Naive thymus-derived CD4-positive, alpha-beta T cell (primary cell): ENCODE results near the gene CACNB3. TPM values are rescaled to one million over a fixed set of nuclear protein-coding genes. Genes with fewer than 3 reads are reported as not detected.
"Not testable (repeated sequence)": the region's sequence is repeated elsewhere in the genome, so short reads cannot be mapped to it uniquely, and the experiment has no call there.

Source experiments
- ATAC-seq: fragments of 150-1000 bp; cut with Tn5 transposase; 2 replicates; pipeline ENCODE4 v1.10.0; 2021; ENCODE audit warnings: mild to moderate bottlenecking, moderate library complexity
- CTCF ChIA-PET: fragments of 350-600 bp; sonication (Branson Sonifier 250); formaldehyde crosslinking; loops from one replicate; lab custom pipeline; 2021; ENCODE audit warnings: antibody characterized with exemption; lab: Charles Lee
- POLR2A ChIA-PET: fragments of 350-600 bp; sonication (Branson Sonifier 250); formaldehyde crosslinking; loops from one replicate; lab custom pipeline; 2021; ENCODE audit warnings: antibody characterized with exemption, inconsistent platforms; lab: Charles Lee
- DNase-seq, 9 donors: peaks; one replicate each; pipeline versions ENCODE4 v3.0.0 to v3.0.0-alpha.2; 2020 to 2022; ENCODE audit warnings: mixed read lengths in 1 of 9
- H3K27ac ChIP-seq: one replicate; pipeline ENCODE4 v1.7.0; 2013; ENCODE audit warnings: mild to moderate bottlenecking, low read depth, low read length, moderate library complexity
- H3K27me3 ChIP-seq, 2 donors: one replicate each; pipeline ENCODE4 v1.7.0; 2013; ENCODE audit warnings: low read length in 2 of 2, mild to moderate bottlenecking in 2 of 2, moderate library complexity in 2 of 2; ENCODE audit not compliant: control insufficient read depth in 2 of 2, insufficient read depth in 2 of 2
- H3K36me3 ChIP-seq, 3 experiments: 1 replicate in 2 of 3; 2 replicates in 1 of 3; pipeline ENCODE4 v1.7.0; 2013; ENCODE audit warnings: low read length in 3 of 3, mild to moderate bottlenecking in 3 of 3, moderate library complexity in 1 of 3; ENCODE audit not compliant: insufficient read depth in 3 of 3, control insufficient read depth in 2 of 3
- H3K4me1 ChIP-seq, 2 donors: one replicate each; pipeline ENCODE4 v1.7.0; 2013; ENCODE audit warnings: low read length in 2 of 2, mild to moderate bottlenecking in 2 of 2, moderate library complexity in 1 of 2; ENCODE audit not compliant: control insufficient read depth in 2 of 2, insufficient read depth in 2 of 2
- H3K4me3 ChIP-seq: 2 replicates; pipeline ENCODE4 v1.7.0; 2013; ENCODE audit warnings: mild to moderate bottlenecking, low read length
- H3K9me3 ChIP-seq, 3 experiments: 1 replicate in 2 of 3; 2 replicates in 1 of 3; pipeline ENCODE4 v1.7.0; 2013; ENCODE audit warnings: low read length in 3 of 3; ENCODE audit not compliant: control insufficient read depth in 2 of 3
- H3K27ac Mint-ChIP-seq, 9 donors: one replicate each; pipeline ENCODE4 v1.8.0; 2020 to 2022; ENCODE audit warnings: mixed read lengths in 9 of 9, mild to moderate bottlenecking in 8 of 9, moderate library complexity in 5 of 9, inconsistent platforms in 2 of 9
- H3K27me3 Mint-ChIP-seq, 5 donors: one replicate each; pipeline ENCODE4 v1.8.0; 2021 to 2022; ENCODE audit warnings: mixed read lengths in 5 of 5, mild to moderate bottlenecking in 1 of 5
- H3K36me3 Mint-ChIP-seq, 5 donors: one replicate each; pipeline ENCODE4 v1.8.0; 2020 to 2022; ENCODE audit warnings: mixed read lengths in 5 of 5, mild to moderate bottlenecking in 3 of 5, inconsistent platforms in 1 of 5
- H3K4me1 Mint-ChIP-seq, 7 donors: one replicate each; pipeline ENCODE4 v1.8.0; 2020 to 2022; ENCODE audit warnings: mixed read lengths in 7 of 7, mild to moderate bottlenecking in 3 of 7, inconsistent platforms in 1 of 7
- H3K4me3 Mint-ChIP-seq, 10 donors: one replicate each; pipeline ENCODE4 v1.8.0; 2020 to 2022; ENCODE audit warnings: mild to moderate bottlenecking in 10 of 10, mixed read lengths in 10 of 10, moderate library complexity in 6 of 10, inconsistent platforms in 2 of 10
- H3K9me3 Mint-ChIP-seq, 11 donors: one replicate each; pipeline ENCODE4 v1.8.0; 2020 to 2022; ENCODE audit warnings: mixed read lengths in 11 of 11, mild to moderate bottlenecking in 4 of 11, inconsistent platforms in 1 of 11, moderate library complexity in 1 of 11
- intact Hi-C, 2 donors: fragments of 100-400 bp; cut with micrococcal nuclease; formaldehyde crosslinking; loops; one replicate each; pipeline ENCODE4 v1.15.1; 2023
- polyA plus RNA-seq, 2 donors: library from polyadenylated mRNA; unstranded; fragments of 300-500 nt; fragmentation: Illumina TruSeq; gene quantifications; one replicate each; pipeline ENCODE4 v1.2.3, GENCODE V29; 2021
- total RNA-seq, 6 experiments: library from RNA in 5 of 6; stranded (reverse) in 5 of 6; gene quantifications; 1 replicate in 5 of 6; 2 replicates in 1 of 6; pipeline ENCODE4 v1.2.3 and lab custom pipeline; 2021 to 2026

CACNB3 gene
- total and polyA plus RNA-seq, 7 experiments from 2014 or later = 0.89 to 14.7 (median 4.3) TPM

DNA sequence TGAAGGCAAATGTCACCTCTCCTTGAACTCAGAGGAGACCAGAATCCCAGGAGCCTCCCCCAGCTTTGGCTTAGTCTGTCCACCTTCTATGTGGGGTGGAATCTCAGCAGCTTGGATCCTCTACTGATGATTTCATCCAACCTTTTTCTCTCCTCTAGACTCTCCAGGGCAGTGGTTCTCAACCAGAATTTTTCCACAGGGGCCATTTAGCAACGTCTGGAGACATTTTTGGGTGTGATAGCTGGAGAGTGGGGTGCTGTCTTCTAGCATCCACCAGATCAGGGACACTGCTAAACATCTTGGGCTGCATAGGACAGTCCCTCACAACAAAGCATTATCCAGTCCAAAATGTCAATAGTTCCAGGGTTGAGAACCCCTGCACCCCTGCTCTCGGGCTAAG, 38.1 kb downstream of the CACNB3 start:
- intact Hi-C loops = no loop called here
- Mint-ChIP-seq H3K27me3 (peaks cover 0 to 9% (median 0%) of the 10 kb centered on the region in 5 donors), H3K4me3 (peak overlapping the region in 1 of 10 donors; percentile 38), H3K27ac (peak overlapping the region in 1 of 9 donors; percentile 25), H3K9me3 (no peaks in the 10 kb centered on the region), H3K4me1 (peaks cover 5 to 17% (median 14%) of the 10 kb centered on the region in 7 donors), H3K36me3 (peaks cover 0 to 9% (median 3%) of the 10 kb centered on the region in 5 donors)
- Histone ChIP-seq H3K9me3 (no peaks in the 10 kb centered on the region), H3K36me3 (peaks cover 0 to 4% (median 0%) of the 10 kb centered on the region in 3 experiments), H3K27me3 (no peaks in the 10 kb centered on the region), H3K27ac (no peak overlapping the region), H3K4me1 (peaks cover 6 to 9% of the 10 kb centered on the region in 2 donors), H3K4me3 (no peak overlapping the region)
- POLR2A ChIA-PET = no interaction called here
- CTCF ChIA-PET = interaction anchor here (0.5 to 1.3 kb wide), 6 partner anchors 10 to 65 kb away, joined by 3 to 8 read pairs (median 4); partner anchors contain the start of gene RND1
- DNase-seq = no peak
- ATAC-seq = no peak

DNA sequence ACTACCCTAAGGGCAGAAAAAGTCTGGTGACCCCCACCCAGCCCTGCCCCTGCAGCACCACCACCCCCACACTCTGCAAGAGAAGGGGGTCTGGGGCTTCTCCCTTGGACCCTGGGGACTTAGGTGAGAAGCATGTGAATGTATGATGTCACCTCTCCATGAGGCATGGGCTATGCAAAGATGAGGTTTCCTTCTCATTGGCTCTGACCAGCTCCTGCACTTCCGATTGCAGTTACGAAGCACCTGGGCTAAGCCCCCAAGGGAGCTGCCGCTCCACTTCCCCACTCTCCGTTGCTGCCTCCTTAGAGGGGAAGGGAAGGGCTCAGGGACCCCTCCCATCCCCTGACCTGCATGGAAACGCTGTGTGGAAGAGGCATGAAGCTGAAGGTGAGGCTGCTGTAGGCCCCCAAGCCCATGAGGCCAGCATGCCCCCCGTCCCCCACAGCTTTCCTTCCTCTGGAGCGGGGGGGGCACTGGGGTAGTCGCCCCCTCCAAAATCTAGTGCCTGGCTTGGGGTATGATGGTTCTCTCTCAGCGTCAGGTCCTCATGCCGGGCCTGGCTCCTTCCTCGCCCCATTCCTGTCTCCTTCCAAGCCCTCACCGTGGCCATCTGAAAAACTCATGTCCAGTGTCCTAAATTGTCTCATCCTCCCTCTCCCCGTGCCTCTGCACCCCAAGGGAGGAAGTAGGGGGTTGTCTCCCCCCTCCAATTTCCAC, 39.1 kb downstream of the CACNB3 start:
- ChIA-PET CTCF (interaction anchor here (0.7 to 1.0 kb wide), 3 partner anchors 73 to 1057 kb away, joined by 3 read pairs; no protein-coding TSS in a partner anchor), POLR2A (no interaction called here)
- Mint-ChIP-seq H3K27me3 (peaks cover 0 to 19% (median 9%) of the 10 kb centered on the region in 5 donors), H3K4me1 (peaks cover 4 to 10% (median 9%) of the 10 kb centered on the region in 7 donors), H3K27ac (no peak overlapping the region), H3K9me3 (no peaks in the 10 kb centered on the region), H3K36me3 (peaks cover 0 to 13% (median 4%) of the 10 kb centered on the region in 5 donors), H3K4me3 (no peak overlapping the region)
- Histone ChIP-seq H3K36me3 (no peaks in the 10 kb centered on the region), H3K4me3 (no peak overlapping the region), H3K4me1 (peaks cover 4 to 7% of the 10 kb centered on the region in 2 donors), H3K27me3 (no peaks in the 10 kb centered on the region), H3K27ac (no peak overlapping the region), H3K9me3 (no peaks in the 10 kb centered on the region)
- ATAC-seq (no peak), DNase-seq (no peak)
- intact Hi-C loops = no loop called here

DNA sequence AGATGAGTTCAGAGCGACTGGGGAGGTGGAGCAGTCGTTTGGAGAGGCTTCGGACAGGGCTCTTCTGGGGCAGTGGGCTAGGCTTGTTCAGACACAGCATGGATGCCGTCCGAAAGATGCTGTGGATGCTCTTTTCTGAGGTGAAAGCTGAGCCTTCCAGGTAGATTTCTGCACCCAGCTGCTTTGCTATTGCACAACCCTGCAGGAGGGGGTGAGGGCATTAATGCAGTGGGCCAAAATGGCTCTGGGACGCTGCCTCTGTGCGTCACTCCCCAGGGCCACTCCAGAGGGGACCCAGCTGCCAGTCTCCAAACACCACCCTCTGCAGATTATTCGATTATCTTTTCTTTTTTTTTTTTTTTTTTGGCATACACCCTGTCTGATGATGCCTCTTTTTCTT, 39.7 kb downstream of the CACNB3 start:
- no peak overlapping the region for H3K4me3 ChIP-seq
- no peak overlapping the region for H3K27ac ChIP-seq
- peaks cover 4 to 26% (median 13%) of the 10 kb centered on the region in 5 donors for H3K27me3 Mint-ChIP-seq
- CTCF ChIA-PET = interaction anchor here (1.0 kb wide), 2 partner anchors 72 to 94 kb away, joined by 3 read pairs; no protein-coding TSS in a partner anchor
- peaks cover 0 to 1% of the 10 kb centered on the region in 2 donors for H3K4me1 ChIP-seq
- intact Hi-C loops = no loop called here
- peaks cover 1 to 4% (median 3%) of the 10 kb centered on the region in 7 donors for H3K4me1 Mint-ChIP-seq
- ATAC-seq = no peak
- no peaks in the 10 kb centered on the region for H3K9me3 Mint-ChIP-seq
- H3K27me3 ChIP-seq = no peaks in the 10 kb centered on the region
- H3K9me3 ChIP-seq = no peaks in the 10 kb centered on the region
- no peak overlapping the region for H3K4me3 Mint-ChIP-seq
- POLR2A ChIA-PET = no interaction called here
- H3K27ac Mint-ChIP-seq = no peak overlapping the region
- no peak for DNase-seq
- H3K36me3 ChIP-seq = no peaks in the 10 kb centered on the region
- H3K36me3 Mint-ChIP-seq = peaks cover 0 to 13% (median 4%) of the 10 kb centered on the region in 5 donors

DNA sequence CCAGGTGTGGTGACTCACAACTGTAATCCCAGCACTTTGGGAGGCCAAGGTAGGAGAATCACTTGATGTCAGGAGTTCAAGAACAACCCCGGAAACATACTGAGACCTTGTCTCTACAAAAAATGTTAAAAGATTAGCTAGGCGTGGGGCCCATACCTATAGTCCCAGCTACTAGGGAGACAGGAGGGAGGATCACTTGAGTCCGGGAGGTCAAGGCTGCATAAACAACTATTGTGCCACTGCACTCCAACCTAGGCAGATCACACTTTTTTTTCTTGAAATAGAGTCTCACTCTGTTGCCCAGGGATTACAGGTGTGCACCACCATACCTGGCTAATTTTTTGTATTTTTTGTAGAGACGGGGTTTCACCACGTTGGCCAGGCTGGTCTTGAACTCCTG, 41.3 kb downstream of the CACNB3 start:
- Mint-ChIP-seq H3K4me3 (no peak overlapping the region), H3K27ac (no peak overlapping the region), H3K9me3 (no peaks in the 10 kb centered on the region), H3K36me3 (peaks cover 0 to 13% (median 4%) of the 10 kb centered on the region in 5 donors), H3K4me1 (peaks cover 0 to 12% (median 9%) of the 10 kb centered on the region in 7 donors), H3K27me3 (peaks cover 19 to 41% (median 27%) of the 10 kb centered on the region in 5 donors)
- POLR2A ChIA-PET = interaction anchor here (0.6 to 0.8 kb wide), 2 partner anchors 8 to 9 kb away, joined by 3 to 5 read pairs; partner anchors contain the start of gene DDX23
- intact Hi-C loops = no loop called here
- CTCF ChIA-PET = interaction anchor here (0.7 to 0.9 kb wide), 2 partner anchors 133 to 411 kb away, joined by 3 to 6 read pairs; no protein-coding TSS in a partner anchor
- DNase-seq (no peak), ATAC-seq (no peak)
- Histone ChIP-seq H3K27ac (no peak overlapping the region), H3K4me3 (no peak overlapping the region), H3K9me3 (no peaks in the 10 kb centered on the region), H3K27me3 (no peaks in the 10 kb centered on the region), H3K36me3 (no peaks in the 10 kb centered on the region), H3K4me1 (peaks cover 0 to 4% of the 10 kb centered on the region in 2 donors)

DNA sequence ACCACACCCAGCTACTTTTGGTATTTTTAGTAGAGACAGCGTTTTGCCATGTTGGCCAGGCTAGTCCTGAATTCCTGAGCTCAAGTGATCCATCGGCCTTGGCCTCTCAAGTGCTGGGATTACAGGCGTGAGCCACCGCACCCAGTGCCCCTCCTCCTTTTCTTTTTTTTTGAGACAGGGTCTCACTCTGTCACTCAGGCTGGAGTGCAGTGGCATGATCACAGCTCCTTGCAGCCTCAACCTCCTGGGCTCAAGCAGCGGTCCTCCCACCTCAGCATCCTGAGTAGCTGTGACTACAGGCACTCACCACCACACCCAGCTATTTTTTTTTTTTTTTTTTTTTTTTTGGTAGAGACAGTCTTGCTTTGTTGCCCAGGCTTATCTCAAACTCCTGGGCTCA, 41.9 kb downstream of the CACNB3 start:
- H3K27ac ChIP-seq, H3K4me3 Mint-ChIP-seq, H3K9me3 ChIP-seq, H3K36me3 ChIP-seq, H3K27me3 ChIP-seq, DNase-seq, ATAC-seq, H3K9me3 Mint-ChIP-seq, intact Hi-C loops, H3K4me3 ChIP-seq, H3K27ac Mint-ChIP-seq: not testable (repeated sequence)
- peaks cover 5 to 18% (median 15%) of the 10 kb centered on the region in 7 donors for H3K4me1 Mint-ChIP-seq
- ChIA-PET POLR2A (interaction anchor here (0.6 to 0.8 kb wide), 3 partner anchors 8 to 57 kb away, joined by 3 to 5 read pairs (median 3); partner anchors contain the start of gene DDX23), CTCF (interaction anchor here (0.6 to 1.2 kb wide), 3 partner anchors 32 to 410 kb away, joined by 3 to 6 read pairs (median 4); no protein-coding TSS in a partner anchor)
- H3K27me3 Mint-ChIP-seq = peaks cover 23 to 42% (median 27%) of the 10 kb centered on the region in 5 donors
- peaks cover 5 to 11% of the 10 kb centered on the region in 2 donors for H3K4me1 ChIP-seq
- peaks cover 0 to 13% (median 4%) of the 10 kb centered on the region in 5 donors for H3K36me3 Mint-ChIP-seq

DNA sequence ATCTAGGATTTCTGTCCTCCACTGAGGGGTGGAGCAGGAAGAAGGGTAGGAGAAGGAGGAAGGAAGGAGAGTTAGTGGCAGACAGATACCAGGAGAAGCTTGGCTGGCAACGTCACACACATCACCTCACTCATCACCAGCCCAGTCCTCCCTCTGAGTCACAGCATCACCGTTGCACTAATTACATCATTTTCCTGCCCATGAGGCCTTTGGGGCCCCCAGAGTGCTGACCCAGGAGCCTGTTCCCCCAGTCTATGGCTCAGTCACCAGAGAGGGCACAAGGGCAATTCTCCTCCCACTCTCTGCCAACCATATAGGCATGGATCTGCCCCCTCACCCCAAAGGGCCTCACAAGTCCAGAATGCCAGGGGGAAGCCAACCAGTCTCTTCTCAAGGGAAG, 42.8 kb downstream of the CACNB3 start:
- no peaks in the 10 kb centered on the region for H3K9me3 Mint-ChIP-seq
- Histone ChIP-seq H3K4me3 (no peak overlapping the region), H3K27me3 (no peaks in the 10 kb centered on the region), H3K36me3 (no peaks in the 10 kb centered on the region), H3K27ac (no peak overlapping the region), H3K9me3 (no peaks in the 10 kb centered on the region), H3K4me1 (peaks cover 9 to 11% of the 10 kb centered on the region in 2 donors)
- H3K36me3 Mint-ChIP-seq = peaks cover 0 to 13% (median 4%) of the 10 kb centered on the region in 5 donors
- H3K27me3 Mint-ChIP-seq = peaks cover 23 to 42% (median 28%) of the 10 kb centered on the region in 5 donors
- DNase-seq (no peak), ATAC-seq (no peak)
- POLR2A ChIA-PET = no interaction called here
- CTCF ChIA-PET = interaction anchor here (1.2 kb wide), 1 partner anchor 31 kb away, joined by 4 read pairs; no protein-coding TSS in a partner anchor
- peaks cover 14 to 27% (median 24%) of the 10 kb centered on the region in 7 donors for H3K4me1 Mint-ChIP-seq
- intact Hi-C loops = no loop called here
- no peak overlapping the region for H3K27ac Mint-ChIP-seq
- no peak overlapping the region for H3K4me3 Mint-ChIP-seq
